ENCODE data around the gene IL2RG. TPM values are rescaled to one million over a fixed set of nuclear protein-coding genes. Genes with fewer than 3 reads are reported as not detected.

Gene IL2RG
- total RNA-seq, 1 experiment from 2014 or later: not detected

DNA sequence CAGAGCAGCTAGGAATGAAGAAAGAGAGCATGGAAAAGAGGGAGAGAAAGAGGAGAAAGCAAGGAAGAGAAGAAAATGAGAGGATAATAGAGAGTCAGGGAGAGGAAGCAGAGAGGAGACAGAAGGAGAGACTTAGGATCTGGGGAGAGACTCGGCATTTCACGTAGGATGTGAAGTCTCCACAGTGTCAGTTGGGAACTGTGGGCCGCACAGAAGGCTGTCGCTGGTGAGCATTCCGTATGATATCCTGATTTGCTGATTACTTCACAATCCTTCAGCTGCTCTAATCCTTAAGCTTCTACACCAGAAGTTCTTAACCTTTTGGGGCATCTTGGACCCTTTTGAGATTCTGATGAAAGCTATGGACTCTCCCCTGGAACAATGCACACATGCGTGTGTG is 47.2 kb upstream of the IL2RG start:
- H3K4ac ChIP-seq (ENCODE audit: low read depth, low read length): no peak overlapping the region
- H3K4me1 ChIP-seq (ENCODE audit: insufficient read depth, low read length): no peaks in the 10 kb centered on the region
- peaks cover 70 to 72% of the 10 kb centered on the region in 2 experiments for H3K9me3 Mint-ChIP-seq
- H3K79me2 ChIP-seq (ENCODE audit: insufficient read depth, low read length): no peaks in the 10 kb centered on the region
- no peak overlapping the region for H4K5ac ChIP-seq (ENCODE audit: insufficient read length, low read depth, low read length)
- no peak overlapping the region for H3K27ac Mint-ChIP-seq
- H3K27me3 Mint-ChIP-seq (ENCODE audit: low read depth): no peaks in the 10 kb centered on the region; the same call in 1 of the 2 replicates
- H4K91ac ChIP-seq (ENCODE audit: insufficient read length, low read depth, low read length): no peak overlapping the region
- DNase-seq: no peak
- H2BK5ac ChIP-seq (ENCODE audit: insufficient read length, low read length): no peak overlapping the region
- H2BK15ac ChIP-seq (ENCODE audit: low read depth, low read length): no peak overlapping the region
- H2BK20ac ChIP-seq (ENCODE audit: low read depth, low read length, poor library complexity, severe bottlenecking): no peak overlapping the region
- H3K56ac ChIP-seq (ENCODE audit: insufficient read length, low read depth, low read length): no peak overlapping the region
- peaks cover 28% of the 10 kb centered on the region for H3K9me3 ChIP-seq (ENCODE audit: control insufficient read depth, low read depth, low read length)
- H3K27me3 ChIP-seq (ENCODE audit: insufficient read depth, low read length): no peaks in the 10 kb centered on the region
- H3K4me1 Mint-ChIP-seq: peaks cover 9 to 12% of the 10 kb centered on the region in 2 experiments; a peak in 3 of 4 replicates
- no peak overlapping the region for H3K23ac ChIP-seq (ENCODE audit: insufficient read length, low read depth, low read length)
- H3K18ac ChIP-seq (ENCODE audit: insufficient read length, low read depth, low read length): no peak overlapping the region
- H3K9ac ChIP-seq (ENCODE audit: extremely low read depth, insufficient read length, low read length): no peak overlapping the region
- H3K4me2 ChIP-seq (ENCODE audit: insufficient read depth, insufficient read length, low read length): no peak overlapping the region
- H3K27ac ChIP-seq (ENCODE audit: insufficient read length, low read depth, low read length): no peak overlapping the region
- no peak overlapping the region for H3K14ac ChIP-seq (ENCODE audit: insufficient read depth, low read length)
- WGBS (ENCODE audit: extremely low coverage, insufficient read length, low lambda C conversion rate): no CpG with 5 or more reads among the region's 6 CpGs
- H3T11ph ChIP-seq (ENCODE audit: low read length): no peak overlapping the region
- no peak overlapping the region for H2AFZ ChIP-seq (ENCODE audit: low read length)
- H3K23me2 ChIP-seq (ENCODE audit: insufficient read length, low read depth, low read length, poor library complexity, severe bottlenecking): no peaks in the 10 kb centered on the region
- H2AK5ac ChIP-seq (ENCODE audit: insufficient read length, low read length): no peak overlapping the region
- peaks cover 4 to 17% (median 15%) of the 10 kb centered on the region in 3 experiments for H3K36me3 Mint-ChIP-seq (ENCODE audit: insufficient read depth in 1 of 3, low read depth in 3 of 3)
- H3K79me1 ChIP-seq (ENCODE audit: insufficient read depth, low read depth, low read length, poor library complexity, severe bottlenecking): no peaks in the 10 kb centered on the region
- TF ChIP-seq, protein P1, sequence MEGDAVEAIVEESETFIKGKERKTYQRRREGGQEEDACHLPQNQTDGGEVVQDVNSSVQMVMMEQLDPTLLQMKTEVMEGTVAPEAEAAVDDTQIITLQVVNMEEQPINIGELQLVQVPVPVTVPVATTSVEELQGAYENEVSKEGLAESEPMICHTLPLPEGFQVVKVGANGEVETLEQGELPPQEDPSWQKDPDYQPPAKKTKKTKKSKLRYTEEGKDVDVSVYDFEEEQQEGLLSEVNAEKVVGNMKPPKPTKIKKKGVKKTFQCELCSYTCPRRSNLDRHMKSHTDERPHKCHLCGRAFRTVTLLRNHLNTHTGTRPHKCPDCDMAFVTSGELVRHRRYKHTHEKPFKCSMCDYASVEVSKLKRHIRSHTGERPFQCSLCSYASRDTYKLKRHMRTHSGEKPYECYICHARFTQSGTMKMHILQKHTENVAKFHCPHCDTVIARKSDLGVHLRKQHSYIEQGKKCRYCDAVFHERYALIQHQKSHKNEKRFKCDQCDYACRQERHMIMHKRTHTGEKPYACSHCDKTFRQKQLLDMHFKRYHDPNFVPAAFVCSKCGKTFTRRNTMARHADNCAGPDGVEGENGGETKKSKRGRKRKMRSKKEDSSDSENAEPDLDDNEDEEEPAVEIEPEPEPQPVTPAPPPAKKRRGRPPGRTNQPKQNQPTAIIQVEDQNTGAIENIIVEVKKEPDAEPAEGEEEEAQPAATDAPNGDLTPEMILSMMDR (conservative IDR thresholded peaks at IDR 0.05): no peak
- H4K8ac ChIP-seq (replicated peaks; ENCODE audit: insufficient read length, low read depth, low read length): no peak overlapping the region
- H2BK12ac ChIP-seq (ENCODE audit: insufficient read length, low read depth, low read length): no peak overlapping the region
- H2BK120ac ChIP-seq (ENCODE audit: low read depth, low read length, poor library complexity, severe bottlenecking): no peak overlapping the region
- H3K4me3 Mint-ChIP-seq: no peak overlapping the region
- no peaks in the 10 kb centered on the region for H4K20me1 ChIP-seq (ENCODE audit: control insufficient read depth, insufficient read depth, insufficient read length)
